ENCODE results near the gene SESN3. TPM values are rescaled to one million over a fixed set of nuclear protein-coding genes. Genes with fewer than 3 reads are reported as not detected.
"Not testable (repeated sequence)": the region's sequence is repeated elsewhere in the genome, so short reads cannot be mapped to it uniquely, and the experiment has no call there.

Gene SESN3
- total RNA-seq, 1 donor from 2014 or later: 1.7 TPM

DNA sequence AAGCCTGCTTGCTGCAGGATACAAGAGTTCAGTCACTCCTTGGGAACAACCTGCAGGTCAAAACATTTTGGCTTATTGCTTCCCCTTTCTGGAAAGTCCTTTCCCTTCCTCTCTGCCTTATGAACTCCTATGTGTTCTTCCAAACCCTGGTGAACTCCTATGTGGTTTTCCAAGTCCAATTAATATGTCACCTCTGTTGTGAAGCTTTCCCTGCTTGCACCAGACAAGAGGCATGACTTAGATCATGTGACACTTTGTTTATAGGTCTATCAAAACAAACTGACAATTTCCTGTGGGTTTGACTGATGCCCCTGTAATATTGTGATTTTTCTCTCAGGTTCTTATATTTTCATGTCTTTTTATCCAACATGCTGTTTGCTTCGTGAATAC is 77.2 kb downstream of the SESN3 start:
- no peak for DNase-seq (ENCODE audit: low read depth, low spot score)

DNA sequence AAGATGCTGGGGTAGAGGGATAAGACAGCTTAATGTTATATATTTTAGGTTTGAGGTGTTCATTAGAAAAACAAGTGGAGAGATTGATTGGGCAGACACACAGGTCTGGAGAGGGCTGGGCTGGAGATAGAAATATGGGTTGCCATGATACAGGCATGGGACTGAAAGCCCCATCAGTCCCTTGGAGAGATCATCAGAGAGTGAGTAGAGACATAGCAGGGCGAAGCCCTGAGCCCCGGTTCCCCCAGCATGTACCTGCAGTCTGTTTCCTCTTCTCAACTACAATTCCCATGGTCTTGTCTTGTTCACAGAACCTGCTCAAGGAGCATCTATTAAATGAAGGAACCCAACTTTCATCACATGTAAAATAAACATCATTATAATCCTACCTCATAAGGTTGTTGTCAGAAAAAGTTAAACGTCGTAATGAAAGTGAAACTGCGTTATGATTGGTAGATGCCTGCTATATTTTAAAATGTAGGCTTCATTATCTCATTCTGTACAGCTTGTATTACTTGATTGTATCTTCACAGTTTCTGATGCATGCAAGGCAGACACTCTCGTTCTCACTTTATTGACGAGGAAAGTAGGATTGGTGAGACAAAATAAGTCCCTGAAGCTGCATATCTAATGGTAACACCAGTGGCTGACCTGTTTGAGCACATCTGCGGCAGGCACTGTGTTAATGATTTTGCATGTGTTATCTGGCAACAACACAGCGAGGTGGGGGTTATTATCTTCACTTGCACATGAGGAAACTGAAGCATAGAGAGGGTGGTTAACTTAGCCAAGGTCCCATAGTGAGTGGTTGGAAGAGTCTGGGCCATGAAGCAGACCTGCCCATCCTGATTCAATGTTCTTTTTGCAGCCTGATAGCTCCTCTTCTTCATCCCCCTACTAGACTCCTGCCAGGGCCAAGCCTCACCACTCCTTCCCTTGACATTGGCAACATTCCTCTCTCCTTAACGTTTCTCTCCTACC is 77.8 kb downstream of the SESN3 start:
- DNase-seq (ENCODE audit: low read depth, low spot score): no peak

DNA sequence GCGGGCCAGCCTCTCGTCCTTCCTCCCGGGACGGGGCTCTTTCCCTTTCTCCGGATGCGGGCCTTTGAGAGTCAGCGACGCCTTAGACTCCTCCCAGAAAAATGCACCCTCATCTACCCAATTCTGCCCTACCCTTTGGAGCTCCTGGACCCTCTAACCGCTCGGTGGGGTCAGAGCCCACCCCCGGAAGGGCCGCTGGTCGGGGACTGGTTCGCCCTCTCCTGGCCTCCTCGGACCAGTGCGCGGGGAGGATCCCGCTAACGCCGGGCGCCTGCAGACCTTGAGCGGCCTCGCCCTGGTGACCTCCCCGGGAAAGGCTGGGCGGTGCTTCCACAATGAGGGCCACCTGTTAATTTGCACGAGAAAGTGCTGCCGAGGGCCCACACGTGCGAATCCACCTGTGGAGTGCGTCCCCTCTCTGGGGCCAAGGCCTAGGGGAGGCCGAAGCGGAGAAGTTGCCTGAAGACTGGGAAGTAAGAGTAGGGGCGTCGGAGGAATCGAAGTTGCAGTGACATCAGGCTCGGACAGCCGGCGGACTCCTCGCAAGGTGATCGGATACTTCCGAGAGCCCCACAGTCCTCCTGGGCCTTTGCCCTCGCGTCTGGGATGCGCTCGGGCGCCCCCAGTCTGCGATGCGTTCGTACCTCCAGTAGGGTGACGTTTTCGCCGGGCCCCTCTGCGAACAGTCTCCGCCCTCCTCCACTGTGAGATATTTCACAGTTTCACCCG is 79.9 kb downstream of the SESN3 start:
- DNase-seq (ENCODE audit: low read depth, low spot score): peak; percentile 61

DNA sequence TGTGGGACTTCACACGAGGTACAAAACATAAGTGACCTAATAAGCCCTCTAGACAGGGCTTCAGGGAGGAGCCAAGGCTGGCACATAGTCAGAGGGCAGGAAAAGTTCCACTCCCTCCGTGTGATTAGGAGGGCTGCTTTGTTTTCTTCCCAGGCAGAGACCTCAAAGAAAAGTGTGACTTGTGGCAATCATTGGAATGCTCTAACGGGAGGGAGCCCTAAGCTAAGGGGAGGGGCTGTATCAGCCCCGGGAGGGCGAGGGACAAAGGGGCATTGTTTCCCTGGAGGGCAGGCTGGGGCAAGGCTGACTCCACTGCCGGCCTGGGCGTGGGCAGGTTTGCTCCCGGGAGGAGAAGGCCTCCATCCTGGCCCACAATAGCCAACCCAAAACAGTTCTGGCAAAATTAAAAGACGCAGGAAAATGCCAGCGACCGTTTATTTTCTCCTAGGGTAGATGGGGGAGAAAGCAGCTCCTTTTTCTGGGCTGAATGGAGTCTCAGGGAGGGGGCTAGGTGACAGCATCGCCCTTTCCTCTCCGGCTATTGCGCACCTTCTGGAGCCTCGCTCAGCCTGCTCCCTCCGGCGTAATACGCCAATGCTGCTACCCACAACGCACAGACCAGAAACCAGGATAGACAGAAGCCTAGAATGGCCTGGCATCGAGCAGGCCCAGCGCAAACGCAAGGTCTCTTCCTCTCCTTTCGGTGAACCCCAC is 81.2 kb downstream of the SESN3 start:
- no peak for DNase-seq (ENCODE audit: low read depth, low spot score)

DNA sequence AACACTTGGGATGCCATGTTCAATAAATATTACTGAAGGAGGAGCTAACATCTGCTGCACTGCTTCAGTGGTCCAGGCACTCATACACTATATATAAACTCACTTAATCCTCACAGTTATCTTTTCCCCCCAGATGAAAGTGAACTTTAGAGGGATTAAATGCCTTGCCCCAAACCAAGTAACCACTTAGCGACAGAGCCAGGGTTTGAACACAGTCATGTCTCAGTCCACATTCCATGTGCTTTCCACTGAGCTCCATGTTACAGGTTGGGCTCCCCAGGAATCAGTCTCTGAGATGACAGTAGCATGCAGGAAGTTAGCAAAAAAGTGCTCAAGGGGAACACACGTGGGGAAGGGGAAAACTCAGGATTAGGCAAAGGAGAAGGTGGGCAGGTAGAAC is 82.1 kb downstream of the SESN3 start:
- DNase-seq (ENCODE audit: low read depth, low spot score): no peak

DNA sequence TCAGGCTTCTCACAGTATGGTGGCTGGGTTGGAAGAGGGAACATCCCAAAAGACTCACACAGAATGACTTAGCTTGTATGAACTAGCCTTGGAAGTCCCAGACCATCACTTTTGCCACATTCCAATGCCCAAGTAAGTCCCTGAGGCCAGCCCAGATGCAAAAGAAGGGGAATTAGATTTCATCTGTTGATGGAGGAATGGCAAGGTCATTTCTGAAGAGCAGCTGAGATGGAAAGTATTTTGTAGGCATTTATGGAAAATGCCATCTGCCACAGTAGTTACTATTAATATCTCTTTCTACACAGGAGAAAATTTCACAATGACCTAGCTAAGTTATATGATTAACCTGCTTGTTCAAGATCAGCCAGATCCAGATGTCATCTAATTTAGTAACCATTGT is 82.6 kb downstream of the SESN3 start:
- no peak for DNase-seq (ENCODE audit: low read depth, low spot score)

DNA sequence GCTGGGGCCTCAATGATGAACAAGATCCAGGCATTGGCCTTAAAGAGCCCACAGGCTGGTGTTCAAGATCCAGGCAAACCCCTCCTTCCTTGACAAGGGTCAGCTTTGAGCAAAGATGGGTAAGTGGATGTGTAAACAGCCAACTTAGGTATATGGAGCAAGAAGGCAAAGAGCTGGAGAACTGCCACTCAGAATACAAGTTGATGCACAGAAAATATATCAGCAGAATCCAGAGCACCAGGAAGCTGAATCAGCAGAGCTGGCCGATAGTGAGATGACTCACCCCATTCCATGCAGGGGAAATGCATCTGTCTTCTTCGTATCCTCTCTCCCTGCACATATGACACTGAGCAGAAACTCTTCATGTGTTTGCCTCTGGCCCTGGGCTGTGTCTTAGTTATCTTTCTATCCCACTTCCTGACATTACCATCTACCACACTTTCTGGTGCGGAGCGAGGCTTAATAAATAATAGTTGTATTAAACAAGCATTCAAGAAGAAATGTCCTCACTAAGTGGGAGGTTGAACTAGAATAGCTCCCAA is 83.6 kb downstream of the SESN3 start:
- DNase-seq (ENCODE audit: low read depth, low spot score): peak; percentile 72

DNA sequence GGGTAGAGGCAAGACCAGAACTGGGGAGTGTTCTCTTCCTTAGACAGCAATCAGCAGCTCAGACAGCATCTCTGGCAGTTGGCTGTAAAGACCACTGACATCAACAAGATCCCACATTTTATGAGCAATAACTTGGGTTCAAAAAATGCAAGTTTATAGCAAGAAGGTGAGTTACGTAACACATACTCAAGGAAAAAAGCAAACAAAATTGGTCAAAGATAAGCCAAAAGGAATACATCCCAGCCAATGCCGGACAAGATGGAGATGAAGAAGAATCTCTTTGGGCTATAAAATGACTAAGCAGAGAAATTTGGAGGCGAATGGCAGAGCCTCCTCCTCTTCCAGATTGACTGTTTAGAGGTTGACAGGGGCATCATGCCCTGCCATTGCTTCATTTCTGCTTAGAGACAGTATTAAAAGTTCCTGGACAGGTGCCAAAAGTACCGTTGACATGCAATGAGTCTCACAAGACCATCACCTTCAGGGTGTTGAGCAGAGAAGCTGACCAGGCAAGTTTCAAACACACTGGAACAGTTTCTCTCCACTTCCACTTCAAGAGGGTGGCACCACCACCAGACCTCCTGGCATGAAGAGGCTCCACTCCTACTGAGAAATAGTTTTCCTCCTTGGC is 85.5 kb downstream of the SESN3 start:
- no peak for DNase-seq (ENCODE audit: low read depth, low spot score)

DNA sequence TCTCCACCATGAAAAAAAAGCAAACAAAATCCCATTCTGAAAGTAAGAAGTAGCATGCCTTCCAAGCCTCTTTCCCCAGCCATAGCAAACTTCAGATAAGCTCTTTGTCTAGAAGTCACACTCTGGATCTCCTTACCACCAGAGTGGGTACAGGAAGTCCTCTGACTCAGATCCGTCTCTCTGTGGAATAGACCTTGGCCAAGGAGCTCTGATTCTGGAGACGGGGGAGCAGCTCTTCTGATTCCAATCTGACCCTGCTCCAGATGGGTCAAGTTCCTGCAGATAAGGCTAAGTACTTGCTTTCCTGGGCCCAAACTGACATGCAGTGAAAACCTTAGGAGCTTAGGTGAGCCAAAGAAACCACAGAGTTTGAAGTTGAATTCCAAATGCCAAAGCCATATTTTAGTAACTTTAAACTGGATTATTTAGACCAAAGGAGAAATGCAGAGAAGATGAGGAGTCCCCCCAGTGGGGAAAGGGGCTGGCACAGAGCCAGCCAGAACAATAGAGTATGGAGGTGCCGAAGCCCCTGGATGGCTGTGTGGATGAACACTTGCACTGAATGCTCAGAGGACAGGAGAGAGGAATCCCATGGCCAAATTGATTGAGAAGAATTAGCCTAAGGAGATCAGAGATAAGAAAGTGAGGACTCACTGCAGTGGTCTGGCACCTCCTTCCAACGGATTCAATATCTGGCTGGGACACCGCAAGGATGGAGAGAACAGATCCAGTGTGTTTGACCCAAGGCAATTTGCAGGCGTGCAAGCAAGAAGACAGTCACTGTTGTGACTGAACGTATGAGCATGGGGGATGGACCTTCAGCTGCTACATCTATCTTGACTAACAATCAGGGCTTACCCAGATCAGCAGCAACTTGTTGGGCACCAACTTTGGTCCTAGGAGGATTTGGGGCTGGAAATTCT is 86.4 kb downstream of the SESN3 start:
- DNase-seq (ENCODE audit: low read depth, low spot score): no peak

DNA sequence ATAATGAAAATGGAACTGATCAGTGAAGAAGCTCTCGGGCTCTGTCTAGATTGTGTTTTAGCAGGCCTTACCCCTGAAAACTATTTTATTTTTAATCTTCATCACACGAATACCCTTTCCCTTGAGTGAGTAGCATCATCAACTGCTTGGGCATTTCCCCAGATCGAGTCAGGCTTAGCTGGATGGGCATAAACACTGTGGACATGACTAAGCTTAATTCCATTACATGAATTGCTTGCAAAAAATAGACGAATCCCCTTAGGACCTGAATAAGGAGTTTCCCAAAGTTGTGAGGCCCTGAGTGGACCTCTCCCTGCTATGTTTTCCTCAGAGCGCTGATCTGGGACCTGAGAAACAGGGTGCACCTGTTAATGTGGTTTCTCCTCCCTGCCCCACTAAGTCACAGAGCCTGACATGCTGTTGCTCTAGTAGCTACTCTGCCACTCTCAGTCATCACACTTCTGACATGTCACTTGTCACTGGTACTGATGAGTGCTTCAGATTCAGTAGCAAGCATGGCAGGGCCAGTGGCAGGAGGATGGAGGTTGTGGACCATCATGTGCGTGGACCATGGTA is 87.8 kb downstream of the SESN3 start:
- DNase-seq (ENCODE audit: low read depth, low spot score): no peak

DNA sequence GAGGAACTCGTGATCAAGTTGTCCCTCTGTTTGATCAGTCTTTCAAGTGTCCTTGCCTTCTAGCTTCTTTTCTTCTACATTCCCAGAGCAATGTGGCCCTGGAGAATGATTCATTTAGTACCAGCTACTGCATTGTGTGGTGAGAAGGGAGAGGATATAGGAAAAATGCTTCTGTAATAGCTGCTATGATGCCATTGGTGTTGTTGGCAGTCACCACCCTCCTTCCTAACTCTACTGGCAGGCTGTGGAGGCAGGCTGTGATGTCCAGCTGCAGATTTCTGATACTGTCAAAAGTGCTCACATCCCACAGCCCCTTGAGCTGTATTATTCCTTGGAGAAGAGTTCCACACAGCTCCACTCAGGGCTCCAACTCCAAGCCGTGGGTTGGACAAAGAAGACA is 88.6 kb downstream of the SESN3 start:
- no peak for DNase-seq (ENCODE audit: low read depth, low spot score)

DNA sequence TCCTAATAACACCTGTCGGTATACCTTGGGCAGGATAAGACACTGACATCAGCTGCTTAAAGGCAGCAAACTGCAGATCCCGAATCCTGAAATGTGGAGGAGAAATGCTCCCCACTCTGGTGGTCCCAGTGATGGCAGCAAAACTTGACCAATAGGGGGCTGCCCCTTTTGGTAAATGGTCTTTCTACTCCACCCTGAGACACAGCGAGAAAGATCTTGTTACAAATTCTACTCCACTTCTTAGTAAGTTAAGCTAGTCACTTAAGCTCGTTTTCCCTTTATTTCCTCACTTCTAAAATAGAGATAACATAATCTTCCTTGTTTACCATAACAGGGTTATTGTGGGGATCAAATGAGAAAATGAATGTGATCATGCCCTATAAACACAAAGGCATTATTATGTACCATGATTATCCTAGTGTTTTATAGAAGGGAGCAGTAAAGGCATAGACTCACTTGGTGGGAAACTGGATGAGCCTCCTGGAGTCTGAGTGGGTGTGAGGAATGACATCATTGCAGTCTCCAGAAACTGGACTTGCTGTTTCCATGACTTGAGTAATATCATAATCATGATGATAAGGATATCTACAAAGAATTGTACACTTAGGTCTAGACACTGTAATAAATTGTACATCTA is 90.5 kb downstream of the SESN3 start:
- DNase-seq (ENCODE audit: low read depth, low spot score): no peak

DNA sequence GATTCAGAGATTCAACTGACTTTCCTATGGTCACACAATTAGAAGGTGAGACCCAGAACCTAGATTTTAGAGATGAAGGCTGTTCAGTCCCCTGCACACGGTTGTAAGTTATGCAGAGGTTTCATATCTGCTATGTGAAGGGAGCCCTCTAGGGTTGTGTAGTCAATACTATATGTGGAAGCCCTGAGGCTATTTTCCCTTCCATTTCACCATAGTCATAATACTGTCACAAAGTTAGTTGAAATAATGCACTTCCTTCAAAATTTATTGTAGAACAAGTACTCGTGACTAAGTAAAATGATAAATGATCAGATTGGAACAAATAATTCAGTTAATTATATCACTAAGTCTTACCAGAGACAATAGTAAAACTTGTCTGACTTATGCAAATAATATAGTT is 92.6 kb downstream of the SESN3 start:
- no peak for DNase-seq (ENCODE audit: low read depth, low spot score)

DNA sequence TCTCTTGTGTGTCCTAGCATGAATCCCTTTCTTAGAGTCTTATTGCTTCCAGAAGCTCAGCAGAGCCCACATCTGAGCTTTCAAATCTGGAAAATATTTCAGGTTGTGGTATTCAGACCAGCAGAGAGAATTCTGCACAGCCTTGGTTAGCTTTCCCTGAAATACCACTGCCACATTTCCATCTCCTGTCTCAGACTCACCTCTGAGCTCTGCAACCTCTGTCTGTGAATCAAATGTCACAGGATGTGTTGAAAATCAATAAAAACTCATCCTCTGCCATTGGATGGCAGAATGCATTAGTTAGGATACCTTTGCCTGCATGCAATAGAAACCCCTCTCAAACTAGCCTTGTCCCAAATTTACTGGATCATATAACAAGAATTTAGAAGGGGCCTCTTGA is 93.7 kb downstream of the SESN3 start:
- no peak for DNase-seq (ENCODE audit: low read depth, low spot score)

DNA sequence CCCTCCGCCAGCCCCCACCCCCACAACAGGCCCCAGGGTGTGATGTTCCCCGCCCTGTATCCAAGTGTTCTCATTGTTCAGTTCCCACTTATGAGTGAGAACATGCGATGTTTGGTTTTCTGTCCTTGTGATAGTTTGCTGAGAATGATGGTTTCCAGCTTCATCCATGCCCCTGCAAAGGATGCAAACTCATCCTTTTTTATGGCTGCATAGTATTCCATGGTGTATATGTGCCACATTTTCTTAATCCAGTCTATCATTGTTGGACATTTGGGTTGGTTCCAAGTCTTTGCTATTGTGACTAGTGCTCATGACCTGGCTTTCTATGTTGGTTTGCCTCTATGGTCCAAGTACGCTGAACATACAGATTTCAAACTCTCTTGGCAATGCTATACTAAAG is 94.3 kb downstream of the SESN3 start:
- DNase-seq (ENCODE audit: low read depth, low spot score): not testable (repeated sequence)

DNA sequence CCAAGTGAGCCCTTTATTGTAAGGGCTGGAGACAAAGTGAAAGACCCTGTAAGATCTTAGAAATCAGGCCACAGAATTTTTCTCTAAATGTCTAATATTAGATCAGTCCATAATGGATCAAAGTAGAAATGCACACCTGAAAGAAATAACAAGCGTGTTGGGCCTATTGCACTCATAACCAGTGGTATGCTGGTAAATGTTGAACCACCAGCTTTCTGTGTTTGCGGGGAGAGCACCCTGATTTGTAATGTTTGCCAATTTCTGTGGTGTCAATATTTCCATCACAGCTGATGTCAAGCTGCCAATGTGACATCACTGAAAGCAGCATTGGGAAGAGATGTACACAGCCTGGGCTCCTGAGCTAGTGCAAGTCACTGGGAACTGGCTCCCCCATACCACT is 95.1 kb downstream of the SESN3 start:
- DNase-seq (ENCODE audit: low read depth, low spot score): no peak

DNA sequence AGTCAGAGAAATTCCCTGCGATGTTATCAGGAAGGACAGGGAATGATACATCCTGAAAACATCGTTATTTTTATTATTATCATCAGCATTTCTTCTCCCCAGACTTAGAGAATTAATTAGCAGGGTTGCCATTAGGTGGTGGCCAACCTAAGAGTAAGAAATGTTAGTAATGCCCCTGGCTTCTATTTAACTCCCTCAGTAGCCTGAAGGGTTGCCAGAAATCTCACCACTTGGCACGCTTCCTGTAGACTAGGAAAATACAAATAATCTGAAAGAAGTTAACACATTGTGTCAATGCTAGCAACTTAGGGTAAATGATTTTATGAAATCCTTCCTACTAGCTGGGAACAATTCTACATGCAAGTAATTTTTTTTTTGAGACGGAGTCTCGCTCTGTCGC is 95.8 kb downstream of the SESN3 start:
- no peak for DNase-seq (ENCODE audit: low read depth, low spot score)

DNA sequence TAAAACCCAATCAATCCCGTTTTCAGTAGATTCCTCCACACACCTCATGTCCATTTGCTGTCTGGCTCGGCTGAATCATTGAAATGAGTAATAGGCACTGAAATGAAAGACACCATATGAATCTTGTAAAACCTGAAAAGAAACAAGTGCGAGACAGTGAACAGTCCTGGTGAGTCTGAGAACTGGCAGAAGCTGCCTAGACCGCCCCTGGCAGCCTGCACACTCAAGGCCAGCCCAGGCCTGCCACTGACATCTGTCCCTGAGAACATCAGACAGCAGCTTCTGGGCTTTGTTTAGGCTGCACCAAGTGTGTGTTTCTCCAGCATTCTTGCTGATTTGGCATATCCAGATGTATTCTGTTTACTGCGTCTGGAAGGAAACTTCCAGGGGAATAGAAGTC is 96.5 kb downstream of the SESN3 start:
- DNase-seq (ENCODE audit: low read depth, low spot score): no peak

DNA sequence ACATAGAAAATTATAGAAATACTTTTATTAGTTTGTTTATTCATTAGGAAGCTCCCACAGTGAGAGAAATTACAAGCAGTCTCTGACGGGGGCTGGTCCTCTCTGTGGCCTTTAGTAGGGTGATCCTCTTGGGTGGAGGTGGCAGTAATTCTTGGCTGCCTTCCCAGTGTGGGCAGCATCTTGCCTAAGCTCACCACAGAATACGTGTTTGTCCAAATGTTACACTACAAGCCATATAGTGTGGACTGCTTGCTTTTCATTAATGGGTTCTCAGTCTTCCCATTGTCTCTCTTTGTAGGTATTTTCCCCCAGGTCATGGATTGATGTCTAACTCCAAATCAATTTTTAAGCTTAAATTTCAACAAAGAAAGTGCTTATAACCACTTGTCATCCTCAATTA is 98.0 kb downstream of the SESN3 start:
- DNase-seq (ENCODE audit: low read depth, low spot score): no peak
